HG03045 (cell line): Measurements from ENCODE around the gene ARAP1.

ENCODE experiments used
- ATAC-seq: cut with Tn5 transposase; IDR thresholded peaks from one replicate; pipeline ENCODE4 v1.9.1; 2021; ENCODE audit warnings: mild to moderate bottlenecking, moderate library complexity; ENCODE audit not compliant: unreplicated experiment

ARAP1 gene

DNA sequence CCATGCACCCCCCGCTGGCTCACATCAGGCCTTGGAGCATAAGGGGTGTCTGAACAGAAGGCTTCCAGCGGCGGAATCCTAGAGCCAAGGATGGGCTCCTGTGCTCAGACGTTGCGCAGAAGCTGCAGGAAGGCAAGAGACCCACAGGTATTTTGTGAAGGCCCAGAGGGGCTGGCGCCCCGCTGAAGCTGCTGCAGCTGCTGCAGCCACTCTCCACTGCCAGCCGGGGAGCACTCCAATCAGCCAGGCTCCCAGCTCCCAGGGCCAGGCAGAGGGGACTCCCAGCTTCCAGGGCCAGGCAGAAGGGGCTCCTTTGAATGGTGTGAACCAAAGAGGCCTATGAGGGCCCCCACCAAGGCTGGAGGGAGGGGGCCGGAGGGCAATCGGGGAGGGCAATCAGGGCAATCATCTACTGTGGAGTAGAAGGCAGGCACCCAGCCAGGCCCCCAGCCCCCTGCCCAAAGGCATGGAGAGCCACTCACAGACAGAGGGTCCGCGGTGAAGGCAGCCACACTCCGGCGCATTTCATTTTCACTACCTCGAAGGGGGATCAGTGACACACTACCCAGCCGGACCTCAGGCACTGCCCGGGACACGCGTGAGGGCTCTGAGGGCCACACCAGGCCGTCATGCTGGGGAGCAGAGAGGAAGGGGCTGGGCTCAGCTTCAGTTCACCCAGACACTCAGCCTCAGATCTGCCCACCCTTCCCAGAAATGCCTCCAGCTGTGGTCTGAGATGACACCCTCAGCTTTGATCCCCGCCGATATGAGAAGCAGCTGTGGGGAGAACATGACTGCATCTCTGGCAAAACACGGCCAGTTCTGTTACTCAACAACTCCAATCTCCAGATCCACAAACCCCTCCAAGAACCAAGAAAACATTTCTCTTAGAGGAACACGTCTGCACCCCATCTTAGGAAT is 66.4 kb downstream of the ARAP1 start:
- ATAC-seq, result no peak

DNA sequence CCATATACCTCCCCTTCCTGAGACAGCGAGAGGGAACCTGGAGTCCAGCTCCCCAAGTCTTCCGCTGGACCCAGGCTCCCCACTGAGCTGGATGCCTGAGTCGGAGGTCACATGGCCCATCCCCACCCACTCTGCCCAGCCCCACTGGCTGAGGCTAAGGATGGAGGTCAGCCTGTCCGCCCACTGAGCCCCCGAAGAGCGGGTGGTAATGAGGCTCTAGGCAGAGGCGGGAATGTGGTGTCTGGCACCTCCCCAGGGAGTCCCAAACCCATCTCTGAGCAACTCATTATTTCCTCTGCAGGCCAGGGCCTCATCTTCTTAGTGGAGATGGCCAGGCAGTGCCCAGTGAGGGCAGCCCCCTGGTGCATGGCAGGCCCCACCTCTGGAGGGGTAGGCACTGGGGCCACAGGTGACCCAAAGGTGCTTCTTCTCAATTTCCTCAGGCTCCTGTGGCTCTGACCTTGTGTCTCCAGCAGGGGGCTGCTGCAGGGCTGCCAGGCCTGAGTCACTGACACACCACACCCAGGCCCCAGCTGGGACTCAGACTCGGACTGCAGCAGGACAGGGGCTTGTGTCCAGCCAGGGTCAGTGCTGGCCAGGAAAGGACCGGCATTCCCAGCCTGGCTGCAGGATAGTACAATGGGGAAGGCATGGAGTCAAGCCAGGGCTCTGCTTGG is 67.8 kb downstream of the ARAP1 start:
- ATAC-seq, result no peak

DNA sequence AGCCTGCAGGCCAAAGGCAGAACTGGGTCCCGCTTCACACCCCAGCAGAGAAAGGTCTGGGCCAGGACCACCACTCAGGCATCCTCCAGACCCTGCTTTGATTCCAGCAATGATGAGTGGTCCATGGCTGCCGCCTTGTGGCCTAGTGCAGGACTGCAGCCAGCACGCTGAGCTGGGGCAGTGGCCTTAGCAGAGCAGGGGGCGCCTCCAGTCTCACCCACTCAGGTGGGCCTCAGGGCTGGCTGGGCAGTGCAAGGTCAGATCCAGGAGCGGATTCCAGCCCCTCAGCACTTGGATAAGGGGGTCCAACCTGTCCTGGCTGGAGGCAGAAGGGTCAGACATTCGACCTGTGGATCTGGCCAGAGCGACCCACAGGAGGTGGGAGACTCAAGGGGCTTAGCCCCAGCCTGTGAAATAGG is 68.4 kb downstream of the ARAP1 start:
- ATAC-seq, result no peak

DNA sequence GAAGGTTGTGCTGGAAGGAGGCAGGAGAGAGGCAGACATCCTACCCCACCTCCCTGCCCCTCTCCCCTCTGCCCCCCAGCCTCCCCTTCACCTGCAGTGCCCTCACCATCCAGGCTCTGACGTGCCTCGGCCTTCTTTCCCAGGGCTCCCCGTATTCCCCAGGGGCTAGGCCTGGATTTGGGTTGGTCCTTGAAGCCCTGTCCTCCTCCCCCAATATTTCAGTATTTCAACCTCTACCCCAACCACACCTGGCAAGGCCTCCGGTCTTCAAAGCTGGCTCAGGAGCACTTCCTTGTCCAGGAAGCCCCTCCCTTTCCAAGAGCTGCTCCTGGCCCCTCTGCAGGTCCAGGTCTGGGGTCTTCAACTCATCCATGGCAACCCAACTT is 69.4 kb downstream of the ARAP1 start:
- ATAC-seq, result no peak

DNA sequence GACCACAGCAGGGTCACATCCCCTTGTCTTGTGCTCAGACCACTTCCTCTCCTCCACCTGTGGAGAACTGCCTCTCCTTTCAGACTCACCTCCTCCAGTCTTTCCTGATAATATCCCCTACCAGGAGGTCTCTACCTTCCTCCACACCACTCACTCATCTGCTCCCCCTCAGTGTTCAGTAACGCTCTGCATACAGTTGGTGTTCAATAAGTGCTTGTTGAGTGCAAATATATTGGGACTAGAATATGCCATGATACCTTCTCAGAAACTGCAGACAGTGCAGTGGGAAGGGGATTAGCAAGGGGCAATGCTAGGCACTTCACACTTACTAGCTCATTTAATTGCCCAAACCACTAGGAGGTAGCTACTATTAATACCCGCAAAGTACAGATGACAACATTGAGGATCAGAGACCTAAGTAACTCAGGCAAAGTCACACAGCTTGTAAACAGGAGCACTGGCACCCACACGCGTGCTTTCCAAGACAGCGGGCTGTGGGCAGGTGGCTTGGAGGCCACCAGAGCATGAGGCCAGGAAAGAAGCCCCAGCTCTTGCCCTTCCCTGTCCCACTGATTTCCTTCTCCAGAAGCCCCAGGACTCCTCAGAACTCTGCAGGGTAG is 69.9 kb downstream of the ARAP1 start:
- no peak for ATAC-seq

DNA sequence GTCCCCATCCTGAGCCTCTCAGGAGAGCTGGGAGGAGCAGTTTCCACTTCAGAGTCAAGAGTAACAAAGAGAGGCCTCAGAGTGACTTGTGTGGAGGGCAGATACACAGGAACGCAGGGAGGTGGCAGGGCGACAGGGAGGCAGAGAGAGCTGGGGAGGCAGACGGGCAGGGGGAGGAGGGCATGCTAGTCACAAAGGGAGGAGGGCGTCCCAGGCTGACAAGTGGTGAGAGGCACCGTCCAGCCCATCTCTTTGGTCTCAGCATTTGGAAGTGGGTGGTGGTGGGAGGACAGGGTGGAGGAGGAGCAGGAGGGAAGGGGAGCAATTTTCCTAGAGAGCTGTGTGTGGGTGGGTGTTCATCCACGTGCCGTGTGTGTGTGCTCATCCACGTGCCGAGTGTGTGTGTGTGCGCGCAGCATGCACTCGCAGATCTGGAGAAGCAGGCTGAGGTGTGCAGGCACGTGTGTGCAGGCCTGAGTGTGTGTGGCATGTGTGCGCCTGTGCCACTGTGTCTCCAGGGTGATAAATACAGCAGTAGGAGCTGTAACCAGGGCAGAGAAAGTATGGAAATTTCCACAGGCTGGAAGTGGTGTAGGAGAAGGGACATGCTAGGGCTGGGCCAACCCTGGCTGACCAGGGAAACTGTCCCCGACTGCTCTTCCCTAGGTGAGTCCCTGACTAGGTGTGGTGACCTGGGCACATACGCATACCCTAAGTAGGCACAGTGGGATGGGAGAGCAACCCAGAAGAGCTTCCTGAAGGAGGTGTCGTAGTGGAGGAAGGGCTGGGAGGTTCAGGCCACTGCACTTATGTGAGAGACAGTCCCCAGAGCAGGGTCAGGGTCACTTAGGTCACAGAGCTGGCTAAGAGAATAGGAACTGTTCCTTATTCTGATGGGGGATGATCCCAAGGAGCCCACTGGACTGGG is 70.7 kb downstream of the ARAP1 start:
- ATAC-seq, result no peak

DNA sequence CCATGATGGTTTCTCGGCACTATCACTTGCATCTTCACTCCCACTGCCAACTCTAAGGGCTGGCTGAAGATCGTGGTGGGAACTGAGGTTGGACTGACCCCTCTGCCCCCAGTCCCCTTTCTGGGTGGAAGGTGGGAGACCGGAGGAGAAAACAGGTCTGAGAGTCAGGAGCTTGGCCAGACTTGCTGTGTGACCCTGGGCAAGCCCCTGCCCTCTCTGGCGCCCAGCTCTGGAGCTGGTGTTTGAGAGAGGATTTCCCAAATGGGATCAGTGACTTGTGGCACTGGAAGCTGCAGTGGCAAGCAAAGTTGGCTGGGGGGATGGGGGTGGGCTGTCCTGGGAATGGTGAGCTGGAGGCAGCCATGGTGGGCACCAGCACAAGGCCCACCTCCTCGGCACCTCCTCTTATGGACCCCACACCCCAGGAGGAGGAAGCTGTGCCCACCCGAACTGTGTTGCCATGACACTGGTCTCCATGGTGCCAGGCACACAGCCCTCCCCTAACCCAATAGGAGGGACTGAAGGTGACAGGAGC is 71.5 kb downstream of the ARAP1 start:
- no peak for ATAC-seq

DNA sequence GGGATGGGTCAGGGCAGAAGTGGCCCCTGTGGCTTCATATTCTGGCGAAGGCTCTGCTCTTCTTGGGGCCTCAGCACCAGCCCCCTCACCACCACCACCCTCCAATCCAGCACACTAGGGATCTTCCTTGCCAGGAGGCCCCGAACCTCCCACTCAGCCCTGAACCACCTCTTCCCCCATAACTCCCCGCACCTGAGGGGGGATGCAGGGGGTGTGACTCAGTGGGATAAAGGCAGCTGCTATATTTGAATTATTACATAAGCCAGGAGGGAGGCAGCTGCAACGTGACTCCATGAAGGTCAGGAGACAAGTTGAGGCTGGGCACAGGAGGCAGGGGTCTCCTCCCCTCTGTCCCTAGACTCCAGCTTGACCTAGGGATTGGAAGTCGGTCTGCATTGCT is 72.3 kb downstream of the ARAP1 start:
- ATAC-seq, result no peak

DNA sequence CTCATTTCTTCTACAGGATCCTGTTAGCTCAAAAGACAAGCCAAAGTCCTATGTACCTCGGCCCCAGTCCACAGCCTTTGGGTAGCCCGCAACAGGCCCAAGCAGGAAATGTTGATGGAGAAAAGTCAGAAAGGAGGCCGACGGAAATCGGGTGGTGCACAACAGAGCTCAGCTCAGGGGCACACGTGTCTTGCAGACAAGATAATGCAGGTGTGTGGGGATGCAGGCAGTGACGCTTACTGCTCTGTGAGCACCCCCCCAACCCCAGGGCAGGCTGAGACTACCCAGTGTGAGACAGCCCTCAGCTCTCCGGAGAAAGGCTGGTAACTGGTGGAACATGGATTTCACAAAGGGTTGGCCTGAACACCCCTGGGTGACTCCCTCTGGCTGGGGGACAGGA is 73.7 kb downstream of the ARAP1 start:
- ATAC-seq, result no peak

DNA sequence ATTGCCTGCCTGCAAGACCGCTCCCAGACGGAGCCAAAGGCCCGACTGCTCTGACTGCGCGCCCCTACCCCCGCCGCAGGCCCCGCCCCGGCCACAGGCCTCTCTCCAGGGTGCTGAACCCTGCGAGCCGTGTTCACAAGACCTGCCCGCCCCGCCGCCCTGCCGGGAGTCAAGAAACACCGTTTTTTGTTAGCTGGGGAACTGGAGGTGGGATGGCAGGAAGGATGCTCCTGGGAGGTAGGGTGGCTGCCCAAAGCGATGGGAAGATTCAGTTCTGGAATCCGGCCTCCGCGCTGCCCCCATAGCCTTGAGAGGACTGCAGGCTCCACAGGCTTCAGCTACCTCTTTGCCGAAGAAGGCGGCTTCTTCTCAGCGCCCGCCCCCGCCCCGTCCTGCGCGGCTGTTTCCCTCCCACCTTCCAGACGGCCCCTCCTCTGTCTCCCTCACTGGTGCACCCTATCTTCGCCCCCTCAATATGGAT is 75.3 kb downstream of the ARAP1 start:
- no peak for ATAC-seq

DNA sequence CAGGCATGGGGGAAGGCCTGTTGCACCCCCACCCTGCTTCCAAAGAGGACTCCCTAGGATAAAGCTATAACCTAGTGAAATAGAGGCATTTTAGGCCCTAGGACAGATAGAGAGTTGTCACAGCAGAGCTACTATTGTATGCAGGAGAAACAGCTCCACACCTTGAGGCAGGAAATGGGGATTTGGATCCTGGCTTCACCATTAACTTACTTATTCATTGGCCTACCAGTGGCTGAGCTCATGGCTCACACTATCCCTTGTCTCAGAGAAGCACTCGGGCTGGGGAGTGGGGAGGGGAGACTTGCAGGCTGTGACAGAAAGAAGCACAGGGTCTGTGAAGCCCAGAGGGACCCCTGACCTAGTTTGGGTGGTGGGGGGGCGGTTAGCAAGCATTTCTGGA is 77.0 kb downstream of the ARAP1 start:
- ATAC-seq, result no peak

DNA sequence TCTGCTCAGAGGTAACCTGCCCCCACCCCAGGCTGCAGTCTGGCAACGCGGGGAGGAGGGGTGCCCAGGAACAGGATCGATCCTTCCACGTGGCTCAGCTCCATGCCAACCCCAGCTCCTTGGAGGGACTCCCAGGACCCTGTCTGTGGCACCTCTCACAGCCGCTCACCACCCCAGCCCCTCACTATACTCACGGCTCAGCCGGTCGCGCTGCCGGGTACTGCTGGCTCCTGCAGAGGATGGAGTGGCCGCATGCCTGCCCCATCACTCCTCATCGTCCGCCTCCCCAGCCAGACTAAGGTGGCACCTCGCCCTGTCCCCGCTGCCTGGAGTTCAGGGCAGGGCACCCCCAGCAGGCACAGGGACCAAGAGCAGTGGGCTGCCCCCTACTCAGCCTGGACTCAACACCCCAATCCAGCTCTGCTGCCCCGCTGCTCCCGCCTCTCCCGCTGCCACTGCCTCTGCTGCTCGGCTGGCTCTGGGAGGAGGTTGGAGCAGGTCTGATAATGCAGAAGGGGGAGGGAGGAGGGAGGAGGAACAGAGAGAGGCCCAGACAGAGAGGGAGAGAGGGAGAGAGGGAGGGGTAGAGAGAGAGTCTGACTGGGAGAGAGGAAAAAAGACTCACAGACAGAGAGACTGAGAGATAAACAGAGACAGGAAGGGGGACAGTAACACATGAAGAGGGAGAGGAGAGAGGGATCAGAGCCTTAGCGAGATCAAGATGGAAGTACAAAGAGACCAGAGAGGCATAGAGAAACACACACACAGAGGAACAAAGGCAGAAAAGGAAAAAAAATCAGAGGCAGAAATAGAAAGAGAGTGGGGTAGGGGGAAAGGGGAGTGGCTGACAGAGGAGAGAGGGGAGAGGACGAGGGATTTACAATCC is 78.0 kb downstream of the ARAP1 start, which contains the start of gene PDE2A:
Gene PDE2A (minus strand): TSS at position 480 of the 886 bp plus-strand sequence. CDS start 215 bp downstream, at position 265.
- no peak for ATAC-seq

DNA sequence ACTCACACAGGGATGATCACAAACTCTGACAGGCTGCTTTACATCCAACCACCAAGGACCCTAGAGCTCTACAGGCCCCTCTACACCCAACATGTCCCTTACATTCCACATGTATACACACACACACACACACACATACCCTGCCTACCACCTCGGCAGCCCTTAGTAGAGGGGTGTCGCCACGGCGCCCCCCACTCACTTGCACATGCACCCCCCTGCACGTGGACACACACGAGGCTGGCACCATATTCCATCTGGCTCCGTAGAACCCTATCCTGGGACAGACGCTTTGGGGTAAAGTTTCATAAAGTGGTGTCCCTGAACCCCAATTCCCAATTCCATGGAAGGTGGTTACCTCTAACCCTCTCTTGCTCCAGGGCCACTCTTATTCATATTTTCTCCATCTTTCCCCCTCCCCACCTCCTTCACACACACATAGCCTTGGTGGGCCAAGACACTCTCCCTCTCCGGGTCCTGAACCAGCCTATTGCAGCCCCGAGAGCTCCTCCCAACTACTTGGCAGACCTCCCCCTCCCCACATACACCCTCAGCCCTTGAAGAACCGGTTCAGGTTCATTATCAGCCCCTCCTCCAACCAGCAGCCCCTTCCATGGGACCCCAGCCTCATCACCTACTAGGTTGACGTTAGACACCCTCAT is 78.8 kb downstream of the ARAP1 start:
- ATAC-seq, result no peak

DNA sequence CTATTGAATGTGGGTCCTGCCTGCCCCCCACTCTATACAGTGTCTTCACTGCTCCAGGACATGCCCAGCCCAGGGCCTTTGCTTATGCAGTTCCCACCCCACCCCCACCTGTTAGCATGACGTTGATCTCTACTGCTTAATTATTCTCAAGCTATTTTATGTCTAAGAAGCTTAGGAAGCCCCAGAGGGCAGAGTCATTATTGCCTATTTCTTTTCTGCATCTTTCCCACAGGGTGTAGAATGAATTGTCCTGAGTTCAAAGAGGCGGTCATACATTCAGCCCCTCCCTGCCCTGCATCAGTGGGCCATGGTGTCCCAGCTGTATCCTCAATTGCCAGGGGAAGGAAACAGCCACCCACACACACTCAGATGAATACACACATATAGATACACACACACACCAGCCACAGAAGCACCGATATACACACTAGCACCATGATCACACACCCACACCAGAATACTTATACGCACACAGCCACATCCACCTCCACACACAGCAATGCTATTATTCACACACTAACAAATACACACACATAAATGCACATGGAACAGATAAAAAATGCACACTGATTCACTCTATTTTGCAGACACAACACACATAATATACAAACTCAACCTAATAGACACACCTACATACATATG is 79.5 kb downstream of the ARAP1 start:
- ATAC-seq, result no peak

DNA sequence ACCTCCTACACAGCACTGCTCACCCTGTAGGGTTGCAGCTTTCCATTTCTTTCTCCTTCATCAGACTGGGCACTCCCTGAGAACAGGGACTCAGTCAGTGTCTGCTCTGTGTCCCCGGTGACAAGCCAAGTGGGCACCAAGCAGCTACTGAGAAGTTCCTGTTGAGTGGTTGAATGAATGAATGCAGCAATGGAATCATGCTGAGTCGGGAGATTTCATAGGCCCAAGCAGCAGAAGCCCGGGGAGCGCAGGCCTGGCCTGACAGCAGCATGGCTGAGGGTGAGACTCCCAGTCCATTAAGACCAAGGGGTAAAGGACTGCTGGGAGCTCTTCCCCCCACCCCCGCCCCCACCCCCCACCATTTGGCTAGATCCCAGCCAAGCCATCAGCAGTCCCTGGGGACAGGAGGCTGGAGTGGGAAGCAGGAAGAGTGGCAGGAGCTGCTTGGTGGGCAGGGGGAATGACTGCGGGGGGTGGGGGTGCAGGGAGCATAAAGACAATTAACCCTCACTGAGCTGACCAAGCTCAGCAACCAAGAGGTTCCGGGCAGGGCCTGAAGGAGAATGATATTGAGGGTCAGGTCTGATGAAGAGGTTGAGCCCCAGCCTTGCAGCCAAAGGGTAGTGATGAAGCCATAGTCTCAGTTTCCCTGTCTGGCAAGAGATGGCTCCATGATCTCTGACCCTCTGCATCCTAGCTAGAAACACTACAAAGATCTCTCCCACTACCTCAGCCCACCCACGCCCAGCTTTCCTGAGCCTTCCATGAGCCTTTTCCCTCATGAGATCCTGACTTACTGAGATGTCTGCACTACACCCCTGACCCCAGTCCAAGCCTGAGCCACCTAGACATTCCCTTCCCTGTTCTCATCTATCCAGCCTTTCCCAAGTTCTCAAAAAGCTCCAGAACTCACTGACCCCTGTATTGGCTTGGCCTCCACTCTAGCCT is 80.8 kb downstream of the ARAP1 start:
- no peak for ATAC-seq

DNA sequence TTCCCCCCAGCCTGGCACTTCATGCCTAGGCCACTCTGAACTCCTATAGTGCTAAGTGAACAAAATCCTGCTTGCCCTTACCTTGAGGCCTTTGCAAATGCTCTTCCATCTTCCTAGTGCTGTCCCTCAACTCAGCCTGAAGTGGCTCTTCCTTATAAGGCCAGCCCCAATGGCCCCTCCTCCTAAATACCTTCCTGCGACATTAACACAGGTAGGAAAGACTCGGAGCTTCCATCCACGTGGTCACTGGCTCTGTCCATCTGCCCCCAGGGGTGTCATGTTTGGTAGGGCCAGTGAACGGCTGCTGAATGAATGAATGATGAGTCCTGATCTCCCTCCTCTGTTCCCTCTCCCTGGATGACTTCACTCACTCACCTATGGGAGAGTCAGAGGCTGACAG is 82.2 kb downstream of the ARAP1 start:
- ATAC-seq, result no peak

DNA sequence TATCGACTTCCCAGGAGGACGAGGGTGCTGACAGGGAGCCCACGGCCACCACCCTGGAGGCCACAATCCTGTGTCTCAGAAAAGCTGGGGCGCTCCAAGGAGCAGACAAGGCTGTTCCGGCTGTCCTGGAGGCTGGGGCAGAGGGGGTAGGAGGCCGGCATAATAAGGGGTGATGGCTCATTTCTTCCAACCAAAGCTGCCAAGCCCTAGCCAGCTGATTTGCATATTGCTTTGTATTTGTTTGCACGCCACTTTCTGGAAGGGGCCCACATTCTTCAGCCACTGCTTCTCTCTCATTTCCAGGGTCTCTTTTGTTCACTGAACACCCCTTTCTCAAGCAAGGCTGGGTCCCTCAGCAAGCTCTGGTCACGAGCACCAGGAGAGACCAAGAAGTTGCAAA is 82.7 kb downstream of the ARAP1 start:
- no peak for ATAC-seq
